Uterine smooth muscle cell (primary cell): Measurements from ENCODE around the gene C15orf39. TPM values are rescaled to one million over a fixed set of nuclear protein-coding genes. Genes with fewer than 3 reads are reported as not detected.

Experiments used
- total RNA-seq: library from RNA; depleted of rRNA; stranded (reverse); fragments of >200 nt; gene quantifications from 2 replicates; pipeline ENCODE4 v1.2.3, GENCODE V29; 2014

C15orf39 gene
- 2.1 and 4.0 TPM in 2 replicates for total RNA-seq

DNA sequence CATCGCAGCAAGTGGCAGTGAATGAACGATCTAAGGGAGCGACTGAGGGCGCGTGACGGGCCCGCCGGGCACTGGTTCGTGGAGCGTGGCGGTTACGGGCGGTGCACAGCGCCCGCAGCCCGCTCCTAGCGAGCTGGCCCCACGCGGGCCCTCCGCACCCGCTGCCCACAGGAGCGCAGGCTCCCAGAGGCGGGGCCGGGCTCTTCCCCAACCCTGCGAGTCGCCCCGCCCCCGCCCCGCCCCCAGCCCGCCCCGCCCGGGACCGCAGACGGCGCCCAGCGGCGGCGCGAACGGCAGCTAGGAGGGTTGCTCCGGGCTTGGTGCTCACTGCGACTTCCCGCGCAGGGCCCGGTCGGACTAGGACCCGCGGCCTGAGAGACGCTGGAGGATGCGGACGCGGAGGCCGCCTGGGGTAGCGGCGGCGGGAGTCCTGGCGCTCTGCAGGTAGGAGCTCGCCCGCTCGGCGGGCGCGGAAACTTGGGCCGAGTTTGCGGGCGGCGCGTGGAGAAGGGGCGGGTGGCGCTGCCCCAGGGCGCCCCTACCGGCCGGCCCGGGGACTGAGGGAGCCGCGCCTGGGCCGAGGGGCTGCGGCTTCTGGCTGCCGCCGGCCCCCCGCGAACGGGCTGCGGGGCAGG, at the start of gene C15orf39:
Gene C15orf39 (plus strand): TSS at position 267 of the 635 bp plus-strand sequence. CDS start 4,167 bp downstream, outside the sequence.

DNA sequence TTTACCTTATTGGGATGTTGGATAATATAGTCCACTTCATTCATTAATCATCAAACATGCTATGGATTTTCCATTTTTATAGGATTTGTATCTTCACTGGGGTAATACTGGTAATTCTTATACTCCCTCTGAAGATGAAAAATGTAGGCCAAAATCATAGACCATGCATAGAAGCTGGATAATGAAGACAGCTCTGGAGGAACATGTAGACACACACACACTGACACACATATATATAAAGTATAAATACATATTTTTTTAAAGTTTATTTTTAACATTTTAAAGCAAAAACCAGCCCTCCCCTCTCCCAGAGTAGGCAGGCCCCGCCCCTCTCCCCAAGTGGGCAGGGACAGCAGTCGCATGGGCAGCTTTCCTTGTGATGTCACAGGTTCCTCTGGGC, 56.4 kb downstream of the C15orf39 start, which contains the start of gene GOLGA6C:
Gene GOLGA6C (plus strand): TSS at position 301 of the 400 bp plus-strand sequence. CDS start 265 bp downstream, outside the sequence.

Other genes with a start within 250 kb of the C15orf39 start
- 2.1 and 2.9 TPM in 2 replicates for gene RPP25, start 245.1 kb upstream of the C15orf39 start, total RNA-seq
- gene SCAMP5, start 206.3 kb upstream of the C15orf39 start, total RNA-seq: 0.44 and 2.0 TPM in 2 replicates
- 9.2 and 16.0 TPM in 2 replicates for gene PPCDC, start 178.3 kb upstream of the C15orf39 start, total RNA-seq
- gene GOLGA6C, start 56.5 kb downstream of the C15orf39 start, total RNA-seq: under 0.01 TPM in 1 of 2 replicates, not detected in the other
- gene GOLGA6D, start 81.0 kb downstream of the C15orf39 start, total RNA-seq: 0.12 TPM in 1 of 2 replicates, not detected in the other
- 69.5 and 111 TPM in 2 replicates for gene COMMD4, start 134.2 kb downstream of the C15orf39 start, total RNA-seq
- gene NEIL1, start 145.2 kb downstream of the C15orf39 start, total RNA-seq: 2.7 and 6.1 TPM in 2 replicates
- gene MAN2C1, start 166.7 kb downstream of the C15orf39 start, total RNA-seq: 156 and 180 TPM in 2 replicates
- gene SIN3A, start 249.8 kb downstream of the C15orf39 start, total RNA-seq: 29.9 and 34.6 TPM in 2 replicates